ENCODE measurements around the gene ALOX15B.
A peak's percentile ranks its signal among the peaks of the same experiment; 100 is the strongest.

Gene ALOX15B, protein sequence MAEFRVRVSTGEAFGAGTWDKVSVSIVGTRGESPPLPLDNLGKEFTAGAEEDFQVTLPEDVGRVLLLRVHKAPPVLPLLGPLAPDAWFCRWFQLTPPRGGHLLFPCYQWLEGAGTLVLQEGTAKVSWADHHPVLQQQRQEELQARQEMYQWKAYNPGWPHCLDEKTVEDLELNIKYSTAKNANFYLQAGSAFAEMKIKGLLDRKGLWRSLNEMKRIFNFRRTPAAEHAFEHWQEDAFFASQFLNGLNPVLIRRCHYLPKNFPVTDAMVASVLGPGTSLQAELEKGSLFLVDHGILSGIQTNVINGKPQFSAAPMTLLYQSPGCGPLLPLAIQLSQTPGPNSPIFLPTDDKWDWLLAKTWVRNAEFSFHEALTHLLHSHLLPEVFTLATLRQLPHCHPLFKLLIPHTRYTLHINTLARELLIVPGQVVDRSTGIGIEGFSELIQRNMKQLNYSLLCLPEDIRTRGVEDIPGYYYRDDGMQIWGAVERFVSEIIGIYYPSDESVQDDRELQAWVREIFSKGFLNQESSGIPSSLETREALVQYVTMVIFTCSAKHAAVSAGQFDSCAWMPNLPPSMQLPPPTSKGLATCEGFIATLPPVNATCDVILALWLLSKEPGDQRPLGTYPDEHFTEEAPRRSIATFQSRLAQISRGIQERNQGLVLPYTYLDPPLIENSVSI
- 0 reads per million in 2 donors for total RNA-seq

DNA sequence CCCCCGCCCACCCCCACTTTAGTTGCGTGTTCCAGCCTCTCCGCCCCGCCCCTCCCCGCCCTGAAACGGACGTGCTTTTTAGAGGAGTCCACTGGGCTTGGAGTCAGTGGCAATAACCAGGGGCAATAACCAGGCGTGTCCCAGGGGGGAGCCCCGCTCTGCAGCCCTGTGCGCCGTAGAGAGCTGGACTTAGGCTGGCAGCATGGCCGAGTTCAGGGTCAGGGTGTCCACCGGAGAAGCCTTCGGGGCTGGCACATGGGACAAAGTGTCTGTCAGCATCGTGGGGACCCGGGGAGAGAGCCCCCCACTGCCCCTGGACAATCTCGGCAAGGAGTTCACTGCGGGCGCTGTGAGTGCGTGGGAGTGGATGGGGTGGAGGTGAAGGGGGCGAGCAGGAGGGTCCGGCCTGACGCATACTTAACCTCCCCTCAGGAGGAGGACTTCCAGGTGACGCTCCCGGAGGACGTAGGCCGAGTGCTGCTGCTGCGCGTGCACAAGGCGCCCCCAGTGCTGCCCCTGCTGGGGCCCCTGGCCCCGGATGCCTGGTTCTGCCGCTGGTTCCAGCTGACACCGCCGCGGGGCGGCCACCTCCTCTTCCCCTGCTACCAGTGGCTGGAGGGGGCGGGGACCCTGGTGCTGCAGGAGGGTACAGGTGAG lies at the start of gene ALOX15B:
TSS of gene ALOX15B (plus strand) at position 106 of the 657 bp plus-strand sequence. CDS start at position 203, 97 bp downstream.
- DNase-seq, result no peak

DNA sequence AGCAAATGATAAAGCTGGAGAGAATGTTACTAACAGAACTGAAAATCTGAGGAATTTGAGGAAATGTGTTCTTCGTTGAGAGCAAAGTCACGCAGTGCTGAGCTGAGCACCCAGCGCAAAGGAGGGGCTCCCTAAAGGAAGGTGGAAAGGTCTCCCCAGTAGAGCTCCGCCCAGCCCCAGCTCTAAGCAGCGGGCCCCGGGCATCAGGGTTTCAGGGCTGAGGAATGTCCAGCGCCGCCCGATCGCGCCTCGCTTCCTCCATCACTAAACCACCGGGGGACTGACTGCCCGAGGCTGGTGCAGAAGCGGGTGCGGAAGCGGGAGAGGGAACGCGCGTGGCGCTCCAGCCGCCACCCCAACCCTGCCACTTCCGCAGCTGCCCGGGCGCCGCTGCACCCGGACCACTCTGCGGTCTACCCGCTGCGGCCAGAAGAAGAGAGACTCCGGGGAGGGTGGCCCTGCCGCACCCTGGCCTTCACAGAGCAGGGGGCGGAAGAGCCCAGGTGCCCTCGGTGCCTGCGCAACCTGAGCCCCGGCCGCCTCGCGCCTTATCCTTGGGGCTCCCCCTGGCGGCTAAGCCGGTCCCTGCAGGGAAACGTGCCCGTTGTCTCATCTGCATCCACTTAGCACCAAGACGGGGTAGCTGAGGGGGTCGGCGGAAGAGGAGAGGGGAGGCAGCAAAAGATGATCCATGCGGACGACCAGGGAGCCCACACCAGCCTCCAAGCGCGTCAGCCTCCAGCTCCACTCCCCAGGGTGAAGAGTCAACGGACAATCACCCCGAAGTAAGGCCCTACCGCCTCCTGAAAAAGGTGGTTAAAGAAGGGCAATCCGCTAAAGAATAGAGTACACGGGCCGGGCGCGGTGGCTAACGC lies 48.8 kb upstream of the ALOX15B start:
- peak; percentile 83 to 94 (median 84) for DNase-seq

DNA sequence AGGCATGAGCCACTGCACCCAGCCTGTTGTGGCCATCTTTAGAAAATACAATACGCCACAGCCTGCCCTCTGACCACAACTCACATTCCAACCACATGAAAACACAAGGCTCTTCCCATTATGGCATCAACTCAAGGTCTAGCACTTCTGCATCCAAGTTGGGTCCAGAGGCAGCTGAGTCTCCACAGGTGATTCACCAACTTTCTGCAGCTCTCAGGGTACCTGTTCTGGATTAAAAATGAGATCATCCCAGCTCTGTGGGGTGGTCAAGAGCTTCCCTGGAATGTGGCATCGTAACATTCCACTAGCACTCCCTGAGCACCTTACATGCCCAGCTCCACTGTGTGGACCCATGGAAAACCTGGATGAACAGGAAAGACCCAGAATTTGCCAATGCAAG lies 46.3 kb upstream of the ALOX15B start:
- no peak for DNase-seq

DNA sequence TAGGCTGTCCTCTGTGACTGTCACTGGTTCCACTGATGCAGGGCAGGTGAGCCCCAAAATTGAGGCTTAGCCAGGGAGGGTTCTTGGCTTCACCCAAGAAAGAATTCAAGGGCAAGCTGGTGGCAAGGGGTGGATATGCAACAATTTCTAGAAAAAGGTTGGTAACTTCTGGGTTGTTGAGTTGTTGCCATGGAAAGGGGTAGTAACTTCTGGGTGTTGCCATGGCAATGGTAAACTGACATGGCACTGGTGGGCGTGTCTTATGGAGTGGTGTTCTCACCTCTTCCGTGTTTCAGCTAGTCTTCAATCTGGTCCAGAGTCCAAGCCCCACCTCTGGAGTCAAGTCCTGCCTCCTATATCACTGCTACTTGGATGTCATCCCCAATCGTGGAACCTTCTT lies 45.9 kb upstream of the ALOX15B start:
- peak in 1 of 5 experiments; percentile 55 for DNase-seq

DNA sequence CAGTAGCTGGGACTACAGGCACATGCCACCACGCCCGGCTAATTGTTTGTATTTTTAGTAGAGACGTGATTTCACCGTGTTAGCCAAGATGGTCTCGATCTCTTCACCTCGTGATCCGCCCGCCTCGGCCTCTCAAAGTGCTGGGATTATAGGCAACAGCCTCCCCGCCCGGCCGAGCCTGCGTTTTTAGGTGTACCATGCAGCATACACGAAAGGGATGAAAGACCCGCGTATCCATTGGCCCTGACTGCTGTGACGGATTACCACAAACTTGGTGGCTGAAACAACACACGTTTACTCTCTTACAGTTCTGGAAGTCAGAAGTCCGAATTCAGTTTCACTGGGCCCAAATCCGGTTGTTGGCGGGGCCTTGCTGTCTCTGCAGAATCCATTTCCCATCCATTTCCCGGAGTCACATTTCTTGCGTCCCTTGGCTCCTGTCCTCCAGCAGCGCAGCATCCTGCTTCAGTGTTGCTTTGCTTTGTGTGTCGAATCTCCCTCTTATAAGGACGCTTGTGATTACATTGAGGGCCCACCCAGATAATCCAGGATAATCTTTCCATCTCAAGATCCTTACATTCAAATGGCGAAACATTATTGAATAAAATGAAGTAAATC lies 44.8 kb upstream of the ALOX15B start:
- DNase-seq, result no peak

DNA sequence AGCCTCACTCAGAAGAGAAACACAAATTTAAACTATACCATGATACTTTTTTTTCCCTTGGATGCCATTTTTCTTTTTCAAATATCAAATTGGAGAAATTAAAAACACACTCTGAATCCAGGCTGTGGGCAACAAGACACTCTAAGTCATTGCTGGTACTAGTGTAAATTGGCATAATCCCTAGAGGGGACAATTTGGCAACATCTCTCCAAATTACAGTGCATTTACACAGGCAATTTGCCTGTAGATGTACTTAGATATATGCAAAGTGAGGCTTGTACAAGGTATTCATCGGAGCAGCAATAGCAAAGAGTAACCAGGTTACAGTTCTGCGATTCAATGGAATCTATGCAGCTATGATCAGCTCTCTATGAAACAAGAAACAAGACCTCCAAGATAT lies 43.1 kb upstream of the ALOX15B start:
- DNase-seq, result no peak

DNA sequence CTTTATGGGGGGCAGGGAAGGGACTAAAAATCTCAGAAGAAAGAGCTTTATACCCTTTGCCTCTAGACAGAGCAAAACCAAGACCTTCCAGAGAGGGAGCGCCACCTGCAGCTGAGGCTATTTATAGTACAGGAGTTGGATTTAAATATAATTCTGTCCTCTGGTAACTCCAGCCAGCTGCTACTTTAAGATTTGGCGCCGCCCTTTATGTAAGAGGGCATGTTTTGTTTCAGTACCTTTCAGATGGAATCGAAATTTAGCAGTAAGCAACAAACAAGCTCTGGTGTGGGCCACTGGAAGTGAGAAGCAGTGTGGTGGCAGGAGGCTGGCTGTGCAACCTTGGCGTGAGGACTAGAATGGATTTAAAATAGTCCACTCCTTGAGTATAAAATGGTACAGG lies 41.7 kb upstream of the ALOX15B start:
- peak in 1 of 5 experiments; percentile 59 for DNase-seq

DNA sequence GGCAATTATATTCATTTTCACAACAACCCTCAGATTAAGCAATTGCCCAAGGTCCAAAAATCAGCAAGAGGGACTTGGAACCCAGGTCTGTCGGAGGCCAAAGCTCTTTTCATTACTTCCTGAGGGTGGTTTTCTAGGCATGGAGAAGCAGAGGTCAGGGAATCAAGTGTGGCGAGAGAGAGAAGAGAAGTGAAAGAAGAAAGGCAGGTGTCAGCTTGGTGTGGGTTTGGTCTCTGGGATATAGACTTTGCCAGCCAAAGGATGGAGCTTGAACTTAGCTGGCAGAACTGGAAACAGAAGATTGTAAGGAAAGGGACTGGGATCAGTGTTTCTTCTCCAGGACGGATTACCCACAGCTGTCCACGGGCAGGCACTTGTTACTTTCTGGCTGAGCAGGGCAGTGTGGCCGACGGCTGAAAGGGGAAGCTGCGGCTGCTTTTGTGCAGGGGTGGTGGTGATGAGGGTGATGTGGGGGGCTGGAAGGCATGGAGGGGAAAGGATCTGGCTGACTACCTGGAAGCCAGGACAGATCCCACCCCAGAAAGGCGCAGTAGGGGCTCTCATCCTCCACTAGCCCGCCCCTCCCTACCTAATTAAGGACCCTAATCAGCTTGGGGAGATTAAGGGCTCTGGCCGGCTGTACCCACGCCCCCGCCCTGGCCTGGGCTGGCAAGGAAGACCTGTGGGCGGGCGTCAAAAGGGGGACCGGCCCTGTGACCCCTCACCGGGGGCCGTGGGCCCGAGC lies 36.7 kb upstream of the ALOX15B start, which contains the start of gene GUCY2D:
TSS of gene GUCY2D (plus strand) at position 640 of the 745 bp plus-strand sequence. CDS start 433 bp downstream, outside the sequence.
- DNase-seq, result no peak

DNA sequence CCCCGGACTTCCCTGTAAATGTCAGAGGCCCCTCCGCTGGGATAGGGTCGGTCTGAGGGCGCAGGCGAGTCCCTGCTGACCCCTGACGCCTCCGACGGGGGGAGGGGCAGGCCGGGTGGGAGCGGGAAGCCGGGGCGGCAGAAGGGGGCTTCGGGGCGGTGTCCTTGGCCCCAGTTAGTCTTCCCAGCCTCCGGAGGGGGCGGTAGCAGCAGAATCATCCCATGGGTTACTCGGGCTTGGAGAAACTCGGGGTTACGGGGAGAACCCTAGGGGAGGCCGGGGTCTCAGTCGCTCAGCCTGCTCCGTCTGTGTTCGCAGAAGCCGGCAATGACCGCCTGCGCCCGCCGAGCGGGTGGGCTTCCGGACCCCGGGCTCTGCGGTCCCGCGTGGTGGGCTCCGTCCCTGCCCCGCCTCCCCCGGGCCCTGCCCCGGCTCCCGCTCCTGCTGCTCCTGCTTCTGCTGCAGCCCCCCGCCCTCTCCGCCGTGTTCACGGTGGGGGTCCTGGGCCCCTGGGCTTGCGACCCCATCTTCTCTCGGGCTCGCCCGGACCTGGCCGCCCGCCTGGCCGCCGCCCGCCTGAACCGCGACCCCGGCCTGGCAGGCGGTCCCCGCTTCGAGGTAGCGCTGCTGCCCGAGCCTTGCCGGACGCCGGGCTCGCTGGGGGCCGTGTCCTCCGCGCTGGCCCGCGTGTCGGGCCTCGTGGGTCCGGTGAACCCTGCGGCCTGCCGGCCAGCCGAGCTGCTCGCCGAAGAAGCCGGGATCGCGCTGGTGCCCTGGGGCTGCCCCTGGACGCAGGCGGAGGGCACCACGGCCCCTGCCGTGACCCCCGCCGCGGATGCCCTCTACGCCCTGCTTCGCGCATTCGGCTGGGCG lies 35.9 kb upstream of the ALOX15B start:
- DNase-seq, result no peak

DNA sequence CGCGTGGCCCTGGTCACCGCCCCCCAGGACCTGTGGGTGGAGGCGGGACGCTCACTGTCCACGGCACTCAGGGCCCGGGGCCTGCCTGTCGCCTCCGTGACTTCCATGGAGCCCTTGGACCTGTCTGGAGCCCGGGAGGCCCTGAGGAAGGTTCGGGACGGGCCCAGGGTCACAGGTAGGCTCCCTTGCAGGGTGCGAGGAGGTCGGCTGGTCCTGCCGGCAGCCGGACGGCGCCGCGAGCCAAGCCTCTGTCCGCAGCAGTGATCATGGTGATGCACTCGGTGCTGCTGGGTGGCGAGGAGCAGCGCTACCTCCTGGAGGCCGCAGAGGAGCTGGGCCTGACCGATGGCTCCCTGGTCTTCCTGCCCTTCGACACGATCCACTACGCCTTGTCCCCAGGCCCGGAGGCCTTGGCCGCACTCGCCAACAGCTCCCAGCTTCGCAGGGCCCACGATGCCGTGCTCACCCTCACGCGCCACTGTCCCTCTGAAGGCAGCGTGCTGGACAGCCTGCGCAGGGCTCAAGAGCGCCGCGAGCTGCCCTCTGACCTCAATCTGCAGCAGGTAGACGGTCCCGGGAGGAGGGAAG lies 35.2 kb upstream of the ALOX15B start:
- DNase-seq, result no peak

DNA sequence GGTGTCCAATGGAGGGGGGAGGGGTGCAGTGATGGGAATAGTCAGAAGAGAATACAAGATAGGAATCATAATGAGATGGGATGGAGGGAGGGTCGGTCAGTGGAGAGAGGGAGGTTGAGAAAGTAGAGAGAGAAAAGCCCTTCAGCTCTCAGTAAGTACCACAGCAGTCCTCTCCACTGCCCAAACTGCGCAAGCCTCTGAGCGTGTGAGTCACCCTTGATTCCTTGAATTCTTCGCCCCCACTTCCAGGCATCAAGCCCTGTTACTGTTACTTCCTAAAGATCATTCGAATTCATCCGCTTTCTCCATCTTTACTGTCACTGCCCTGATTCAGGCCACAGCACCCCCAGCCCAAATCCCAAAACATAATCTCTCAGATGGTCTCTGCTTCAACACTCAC lies 34.0 kb upstream of the ALOX15B start:
- no peak for DNase-seq

DNA sequence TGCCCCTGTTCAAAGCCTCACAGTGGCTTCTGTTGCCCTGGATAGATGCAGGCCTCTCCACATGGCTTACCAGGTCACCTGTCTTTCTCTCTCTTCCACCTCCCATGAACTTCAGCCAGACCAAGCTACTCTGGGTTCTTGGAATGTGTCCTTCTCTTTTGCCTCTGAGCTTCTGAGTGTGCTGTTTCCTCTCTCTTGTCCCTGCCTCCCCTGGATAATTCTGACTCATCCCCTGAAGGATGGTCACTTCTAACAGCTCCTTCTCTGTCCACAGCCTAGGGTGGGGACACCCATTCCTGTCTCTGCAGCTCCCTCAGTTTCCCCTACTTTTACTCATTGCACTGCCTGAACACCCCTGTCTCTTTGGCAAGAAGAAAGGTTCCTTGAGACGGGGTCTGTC lies 33.5 kb upstream of the ALOX15B start:
- no peak for DNase-seq

DNA sequence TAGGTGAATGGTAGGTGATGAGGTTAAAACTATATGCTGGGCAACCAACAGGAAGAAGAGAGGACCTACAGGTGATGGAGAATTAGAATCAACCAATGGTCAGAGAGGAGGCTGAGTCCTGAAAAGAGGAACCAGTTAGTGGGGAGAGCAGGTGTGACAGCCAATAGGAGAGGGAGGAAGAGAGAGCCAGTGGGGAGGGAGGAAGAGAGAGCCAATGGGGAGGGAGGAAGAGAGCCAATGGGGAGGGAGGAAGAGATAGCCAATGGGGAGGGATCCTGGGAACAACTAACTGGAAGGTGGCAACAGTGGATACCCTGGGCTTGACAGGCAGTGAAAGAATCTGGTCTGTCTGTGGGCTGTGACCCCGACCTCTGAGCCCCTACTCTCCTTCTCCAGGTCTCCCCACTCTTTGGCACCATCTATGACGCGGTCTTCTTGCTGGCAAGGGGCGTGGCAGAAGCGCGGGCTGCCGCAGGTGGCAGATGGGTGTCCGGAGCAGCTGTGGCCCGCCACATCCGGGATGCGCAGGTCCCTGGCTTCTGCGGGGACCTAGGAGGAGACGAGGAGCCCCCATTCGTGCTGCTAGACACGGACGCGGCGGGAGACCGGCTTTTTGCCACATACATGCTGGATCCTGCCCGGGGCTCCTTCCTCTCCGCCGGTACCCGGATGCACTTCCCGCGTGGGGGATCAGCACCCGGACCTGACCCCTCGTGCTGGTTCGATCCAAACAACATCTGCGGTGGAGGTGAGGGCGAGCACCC lies 32.7 kb upstream of the ALOX15B start:
- DNase-seq, result peak in 1 of 5 experiments; percentile 48

DNA sequence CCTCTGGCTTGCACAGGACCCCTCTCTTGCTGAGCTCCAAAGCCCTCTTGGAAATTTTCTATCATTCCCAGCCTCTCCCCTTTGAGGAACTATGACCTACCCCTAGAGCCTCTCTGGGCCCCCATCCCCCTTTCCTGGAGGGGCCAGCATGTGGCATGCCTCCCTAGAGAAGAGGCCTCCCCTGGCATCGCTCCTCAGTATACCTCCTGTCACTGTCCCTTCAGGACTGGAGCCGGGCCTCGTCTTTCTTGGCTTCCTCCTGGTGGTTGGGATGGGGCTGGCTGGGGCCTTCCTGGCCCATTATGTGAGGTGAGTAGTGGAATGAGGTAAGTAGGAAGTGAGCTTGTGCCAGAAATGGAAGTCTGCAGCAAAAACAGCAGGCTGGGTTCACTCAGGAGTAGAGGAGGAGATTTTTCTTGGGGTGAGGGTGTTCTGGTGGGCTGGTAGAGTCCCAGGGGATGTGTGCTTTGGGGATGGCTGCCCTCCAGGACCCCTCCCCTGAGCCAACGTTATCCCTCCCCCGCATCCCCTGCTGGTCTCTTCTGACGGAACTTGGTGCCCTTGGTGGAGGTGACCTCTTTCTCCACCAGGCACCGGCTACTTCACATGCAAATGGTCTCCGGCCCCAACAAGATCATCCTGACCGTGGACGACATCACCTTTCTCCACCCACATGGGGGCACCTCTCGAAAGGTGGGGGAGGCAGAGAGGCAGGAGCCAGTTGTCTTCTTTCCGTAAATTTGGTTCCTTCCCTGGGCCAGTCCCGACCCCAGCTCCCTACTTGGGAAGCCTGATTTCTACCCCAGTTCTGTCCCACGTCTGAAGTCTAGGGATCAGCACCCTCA lies 31.8 kb upstream of the ALOX15B start:
- no peak for DNase-seq

DNA sequence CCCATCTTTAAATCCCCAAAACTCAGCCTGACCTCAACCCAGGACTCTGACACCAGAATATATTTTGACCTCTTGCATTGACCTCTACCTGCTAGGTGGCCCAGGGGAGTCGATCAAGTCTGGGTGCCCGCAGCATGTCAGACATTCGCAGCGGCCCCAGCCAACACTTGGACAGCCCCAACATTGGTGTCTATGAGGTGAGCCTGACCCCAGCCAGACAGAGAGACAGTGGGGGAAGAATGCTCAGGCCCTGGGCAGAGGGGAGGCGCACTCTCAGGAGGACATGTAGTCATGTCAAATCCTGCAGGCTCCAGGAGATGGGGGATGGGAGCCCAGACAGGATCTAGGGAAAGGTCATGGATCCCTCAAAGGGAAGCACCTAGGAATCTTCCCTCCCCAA lies 31.0 kb upstream of the ALOX15B start:
- DNase-seq, result no peak

DNA sequence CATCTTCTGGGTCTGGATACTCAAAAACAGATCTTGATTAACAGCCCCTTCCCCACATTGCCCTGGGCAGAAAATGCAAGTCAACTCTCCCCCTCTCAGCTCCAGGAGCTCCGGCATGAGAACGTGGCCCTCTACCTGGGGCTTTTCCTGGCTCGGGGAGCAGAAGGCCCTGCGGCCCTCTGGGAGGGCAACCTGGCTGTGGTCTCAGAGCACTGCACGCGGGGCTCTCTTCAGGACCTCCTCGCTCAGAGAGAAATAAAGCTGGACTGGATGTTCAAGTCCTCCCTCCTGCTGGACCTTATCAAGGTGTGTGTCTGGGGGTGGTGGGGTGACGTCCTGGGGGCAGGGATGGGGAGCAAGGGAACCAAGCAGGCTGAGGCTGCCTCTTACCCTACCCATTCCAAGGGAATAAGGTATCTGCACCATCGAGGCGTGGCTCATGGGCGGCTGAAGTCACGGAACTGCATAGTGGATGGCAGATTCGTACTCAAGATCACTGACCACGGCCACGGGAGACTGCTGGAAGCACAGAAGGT lies 26.7 kb upstream of the ALOX15B start:
- DNase-seq, result no peak

DNA sequence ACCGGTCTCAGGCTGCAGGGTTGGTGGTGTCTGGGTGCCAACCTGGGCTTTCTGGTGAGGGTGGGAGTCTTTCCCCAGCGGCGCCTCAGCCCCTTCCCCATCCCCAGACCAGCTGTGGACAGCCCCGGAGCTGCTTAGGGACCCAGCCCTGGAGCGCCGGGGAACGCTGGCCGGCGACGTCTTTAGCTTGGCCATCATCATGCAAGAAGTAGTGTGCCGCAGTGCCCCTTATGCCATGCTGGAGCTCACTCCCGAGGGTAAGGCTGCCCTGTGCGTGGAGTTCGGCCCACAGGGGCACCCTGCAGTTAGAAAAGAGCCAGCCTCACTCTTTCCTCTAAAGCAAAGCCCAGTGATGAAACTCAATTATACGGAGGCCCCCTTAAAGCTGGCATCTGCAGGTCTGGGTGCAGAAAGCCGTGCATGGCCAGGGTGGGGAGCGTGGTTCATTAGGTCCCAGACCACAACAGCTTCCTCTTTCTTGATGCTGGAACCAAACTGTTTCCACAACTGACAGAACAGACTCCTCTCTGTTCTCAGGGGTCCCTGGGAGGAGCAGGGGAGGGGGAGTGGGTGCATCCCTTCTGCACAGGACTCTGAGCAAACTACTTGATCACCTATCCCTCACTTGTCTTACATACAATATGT lies 25.7 kb upstream of the ALOX15B start:
- DNase-seq, result no peak
